ENCODE data around the gene JADE2.

JADE2 gene

GRCh38 chr5:134545070-134545868 lies 19.8 kb downstream of the JADE2 start:
- no peak overlapping the region for H2BK5ac ChIP-seq (ENCODE audit: low read depth, low read length, poor library complexity, severe bottlenecking)
- peaks cover 4% of the 10 kb centered on the region for H3K4me1 ChIP-seq (ENCODE audit: control insufficient read depth, insufficient read depth, low read depth, low read length)
- no peak overlapping the region for H2BK15ac ChIP-seq (ENCODE audit: low read depth, poor library complexity, severe bottlenecking)
- H3K14ac ChIP-seq (ENCODE audit: low read length in 2 of 2) = no peak overlapping the region
- H4K91ac ChIP-seq (ENCODE audit: low read length) = no peak overlapping the region
- H3K27me3 ChIP-seq (ENCODE audit: control insufficient read depth in 1 of 2, insufficient read depth in 1 of 2, low read length in 2 of 2) = no peaks in the 10 kb centered on the region
- no peak overlapping the region for H2AFZ ChIP-seq (ENCODE audit: low read depth, low read length)
- no peak overlapping the region for H3K4ac ChIP-seq (ENCODE audit: low read depth in 1 of 2, low read length in 2 of 2)
- no peak overlapping the region for H2BK120ac ChIP-seq (ENCODE audit: low read depth, low read length)
- H3K4me3 ChIP-seq (ENCODE audit: insufficient read depth in 1 of 2, low read depth in 1 of 2, low read length in 2 of 2) = peak overlapping the region in 1 of 2 experiments; percentile 49
- peak overlapping the region; percentile 66 for H3K9ac ChIP-seq (ENCODE audit: low read length)
- H2BK12ac ChIP-seq (ENCODE audit: low read length in 2 of 2) = no peak overlapping the region
- H3K18ac ChIP-seq (ENCODE audit: low read depth in 1 of 2, low read length in 2 of 2) = peak overlapping the region in 1 of 2 experiments; percentile 49
- H2AK5ac ChIP-seq (ENCODE audit: low read length, severe bottlenecking) = no peak overlapping the region
- H3K27ac ChIP-seq (ENCODE audit: low read length, poor library complexity, severe bottlenecking) = no peak overlapping the region
- peaks cover 70 to 72% of the 10 kb centered on the region in 2 experiments for H3K36me3 ChIP-seq (ENCODE audit: control insufficient read depth in 1 of 2, insufficient read depth in 2 of 2, low read depth in 1 of 2, low read length in 2 of 2)
- no peak overlapping the region for H3K23ac ChIP-seq (ENCODE audit: low read length in 2 of 2)
- peak; percentile 87 for DNase-seq
- peaks cover 62% of the 10 kb centered on the region for H3K79me1 ChIP-seq (replicated peaks; ENCODE audit: low read length, poor library complexity, severe bottlenecking)
- H3K9me3 ChIP-seq (ENCODE audit: control insufficient read depth, low read length) = no peaks in the 10 kb centered on the region
- WGBS = 31% methylated on average over 9 of the region's 10 CpGs
- H4K8ac ChIP-seq (ENCODE audit: low read length) = no peak overlapping the region
- no peak overlapping the region for H3K4me2 ChIP-seq (ENCODE audit: low read length, poor library complexity, severe bottlenecking)

GRCh38 chr5:134547066-134547465 lies 21.6 kb downstream of the JADE2 start:
- H3K9me3 ChIP-seq (ENCODE audit: control insufficient read depth, low read length) = no peaks in the 10 kb centered on the region
- peaks cover 12% of the 10 kb centered on the region for H3K4me1 ChIP-seq (ENCODE audit: control insufficient read depth, insufficient read depth, low read depth, low read length)
- H3K14ac ChIP-seq (ENCODE audit: low read length in 2 of 2) = no peak overlapping the region
- peak overlapping the region; percentile 34 for H3K9ac ChIP-seq (ENCODE audit: low read length)
- no peak overlapping the region for H2BK15ac ChIP-seq (ENCODE audit: low read depth, poor library complexity, severe bottlenecking)
- no peak overlapping the region for H3K27ac ChIP-seq (ENCODE audit: low read length, poor library complexity, severe bottlenecking)
- peaks cover 62% of the 10 kb centered on the region in 2 experiments for H3K36me3 ChIP-seq (ENCODE audit: control insufficient read depth in 1 of 2, insufficient read depth in 2 of 2, low read depth in 1 of 2, low read length in 2 of 2)
- 100% methylated on average over 2 of the region's 2 CpGs for WGBS
- H3K79me1 ChIP-seq (replicated peaks; ENCODE audit: low read length, poor library complexity, severe bottlenecking) = peaks cover 50% of the 10 kb centered on the region
- H3K27me3 ChIP-seq (ENCODE audit: control insufficient read depth in 1 of 2, insufficient read depth in 1 of 2, low read length in 2 of 2) = no peaks in the 10 kb centered on the region
- H4K8ac ChIP-seq (ENCODE audit: low read length) = no peak overlapping the region
- H3K4ac ChIP-seq (ENCODE audit: low read depth in 1 of 2, low read length in 2 of 2) = no peak overlapping the region
- H4K91ac ChIP-seq (ENCODE audit: low read length) = no peak overlapping the region
- peak overlapping the region in 1 of 2 experiments; percentile 15 for H3K4me3 ChIP-seq (ENCODE audit: insufficient read depth in 1 of 2, low read depth in 1 of 2, low read length in 2 of 2)
- no peak overlapping the region for H3K23ac ChIP-seq (ENCODE audit: low read length in 2 of 2)
- H2AFZ ChIP-seq (ENCODE audit: low read depth, low read length) = no peak overlapping the region
- H3K4me2 ChIP-seq (ENCODE audit: low read length, poor library complexity, severe bottlenecking) = no peak overlapping the region
- DNase-seq = no peak
- no peak overlapping the region for H2BK12ac ChIP-seq (ENCODE audit: low read length in 2 of 2)
- H2BK120ac ChIP-seq (ENCODE audit: low read depth, low read length) = no peak overlapping the region
- no peak overlapping the region for H2AK5ac ChIP-seq (ENCODE audit: low read length, severe bottlenecking)
- no peak overlapping the region for H2BK5ac ChIP-seq (ENCODE audit: low read depth, low read length, poor library complexity, severe bottlenecking)
- H3K18ac ChIP-seq (ENCODE audit: low read depth in 1 of 2, low read length in 2 of 2) = no peak overlapping the region

GRCh38 chr5:134547579-134547978 lies 22.1 kb downstream of the JADE2 start:
- Histone ChIP-seq H2AFZ (ENCODE audit: low read depth, low read length) (no peak overlapping the region), H3K36me3 (ENCODE audit: control insufficient read depth in 1 of 2, insufficient read depth in 2 of 2, low read depth in 1 of 2, low read length in 2 of 2) (peaks cover 60 to 62% of the 10 kb centered on the region in 2 experiments), H2BK120ac (ENCODE audit: low read depth, low read length) (no peak overlapping the region), H4K91ac (ENCODE audit: low read length) (no peak overlapping the region), H3K27me3 (ENCODE audit: control insufficient read depth in 1 of 2, insufficient read depth in 1 of 2, low read length in 2 of 2) (no peaks in the 10 kb centered on the region), H3K9me3 (ENCODE audit: control insufficient read depth, low read length) (no peaks in the 10 kb centered on the region), H4K8ac (ENCODE audit: low read length) (no peak overlapping the region), H2BK12ac (ENCODE audit: low read length in 2 of 2) (no peak overlapping the region), H3K4ac (ENCODE audit: low read depth in 1 of 2, low read length in 2 of 2) (no peak overlapping the region), H3K4me3 (ENCODE audit: insufficient read depth in 1 of 2, low read depth in 1 of 2, low read length in 2 of 2) (peak overlapping the region in 1 of 2 experiments; percentile 34), H3K23ac (ENCODE audit: low read length in 2 of 2) (no peak overlapping the region), H3K4me2 (ENCODE audit: low read length, poor library complexity, severe bottlenecking) (no peak overlapping the region), H3K79me1 (replicated peaks; ENCODE audit: low read length, poor library complexity, severe bottlenecking) (peaks cover 50% of the 10 kb centered on the region), H3K14ac (ENCODE audit: low read length in 2 of 2) (no peak overlapping the region), H3K4me1 (ENCODE audit: control insufficient read depth, insufficient read depth, low read depth, low read length) (peaks cover 15% of the 10 kb centered on the region), H3K18ac (ENCODE audit: low read depth in 1 of 2, low read length in 2 of 2) (no peak overlapping the region), H3K27ac (ENCODE audit: low read length, poor library complexity, severe bottlenecking) (no peak overlapping the region), H2AK5ac (ENCODE audit: low read length, severe bottlenecking) (no peak overlapping the region), H2BK15ac (ENCODE audit: low read depth, poor library complexity, severe bottlenecking) (no peak overlapping the region), H2BK5ac (ENCODE audit: low read depth, low read length, poor library complexity, severe bottlenecking) (no peak overlapping the region), H3K9ac (ENCODE audit: low read length) (peak overlapping the region; percentile 50)
- 94% methylated on average over 2 of the region's 2 CpGs for WGBS
- peak; percentile 52 for DNase-seq

- H2BK5ac ChIP-seq (ENCODE audit: low read depth, low read length, poor library complexity, severe bottlenecking) = no peak overlapping the region
- H2BK15ac ChIP-seq (ENCODE audit: low read depth, poor library complexity, severe bottlenecking) = no peak overlapping the region
- H3K14ac ChIP-seq (ENCODE audit: low read length in 2 of 2) = no peak overlapping the region
- H3K9me3 ChIP-seq (ENCODE audit: control insufficient read depth, low read length) = no peaks in the 10 kb centered on the region
- no peak overlapping the region for H4K91ac ChIP-seq (ENCODE audit: low read length)
- H3K4me3 ChIP-seq (ENCODE audit: insufficient read depth in 1 of 2, low read depth in 1 of 2, low read length in 2 of 2) = peak overlapping the region in 1 of 2 experiments; percentile 34
- no peak overlapping the region for H3K18ac ChIP-seq (ENCODE audit: low read depth in 1 of 2, low read length in 2 of 2)
- WGBS = 93% methylated on average over 13 of the region's 13 CpGs
- H3K4me1 ChIP-seq (ENCODE audit: control insufficient read depth, insufficient read depth, low read depth, low read length) = peaks cover 20% of the 10 kb centered on the region
- no peak overlapping the region for H3K4me2 ChIP-seq (ENCODE audit: low read length, poor library complexity, severe bottlenecking)
- peaks cover 49% of the 10 kb centered on the region for H3K79me1 ChIP-seq (replicated peaks; ENCODE audit: low read length, poor library complexity, severe bottlenecking)
- H2AFZ ChIP-seq (ENCODE audit: low read depth, low read length) = no peak overlapping the region
- H3K27me3 ChIP-seq (ENCODE audit: control insufficient read depth in 1 of 2, insufficient read depth in 1 of 2, low read length in 2 of 2) = no peaks in the 10 kb centered on the region
- H3K9ac ChIP-seq (ENCODE audit: low read length) = peak overlapping the region; percentile 50
- DNase-seq = no peak
- H3K27ac ChIP-seq (ENCODE audit: low read length, poor library complexity, severe bottlenecking) = no peak overlapping the region
- no peak overlapping the region for H3K4ac ChIP-seq (ENCODE audit: low read depth in 1 of 2, low read length in 2 of 2)
- H4K8ac ChIP-seq (ENCODE audit: low read length) = no peak overlapping the region
- peaks cover 56 to 57% of the 10 kb centered on the region in 2 experiments for H3K36me3 ChIP-seq (ENCODE audit: control insufficient read depth in 1 of 2, insufficient read depth in 2 of 2, low read depth in 1 of 2, low read length in 2 of 2)
- H2BK120ac ChIP-seq (ENCODE audit: low read depth, low read length) = no peak overlapping the region
- H2AK5ac ChIP-seq (ENCODE audit: low read length, severe bottlenecking) = no peak overlapping the region
- no peak overlapping the region for H3K23ac ChIP-seq (ENCODE audit: low read length in 2 of 2)
- H2BK12ac ChIP-seq (ENCODE audit: low read length in 2 of 2) = peak overlapping the region in 1 of 2 experiments; percentile 31
Measured at GRCh38 chr5:134547999-134548658, 22.7 kb downstream of the JADE2 start.

All from mesenchymal stem cell (in vitro differentiated cells and primary cell).